ENCODE data around the gene LSAMP. TPM values are rescaled to one million over a fixed set of nuclear protein-coding genes. Genes with fewer than 3 reads are reported as not detected.

The LSAMP gene
- total and polyA plus RNA-seq, 2 of the 13 experiments (the other 11 are each of a cell fraction or from before 2014, with no cell fraction given) = not detected

GRCh38 chr3:115915061-115915460 is 530.2 kb downstream of the LSAMP start:
- H3K27me3 ChIP-seq (ENCODE audit: control insufficient read depth in 1 of 2, insufficient read depth in 2 of 2, low read length in 2 of 2) = no peaks in the 10 kb centered on the region
- no peak overlapping the region for H2AFZ ChIP-seq (ENCODE audit: low read length)
- H3K4me2 ChIP-seq (ENCODE audit: low read depth, low read length) = no peak overlapping the region
- POLR2A ChIA-PET = no interaction called here
- H3K79me2 ChIP-seq (ENCODE audit: insufficient read depth, low read length) = no peaks in the 10 kb centered on the region
- no peaks in the 10 kb centered on the region for H3K36me3 ChIP-seq (replicated peaks in 1 of 2; ENCODE audit: control insufficient read depth in 1 of 2, insufficient read depth in 2 of 2, low read length in 2 of 2)
- FAIRE-seq (no peak), ATAC-seq (no peak), DNase-seq (ENCODE audit: low spot score) (no peak)
- no peaks in the 10 kb centered on the region for H3K9me3 ChIP-seq (ENCODE audit: low read length)
- H3K4me3 ChIP-seq (replicated peaks in 1 of 3; ENCODE audit: insufficient read depth in 1 of 3, low read depth in 2 of 3, low read length in 3 of 3) = no peak overlapping the region
- CTCF ChIA-PET (ENCODE audit: low intra/inter-chr PET ratio, low total read pairs) = no interaction called here
- no TSS peak for BruUV-seq (replicated peaks)
- intact Hi-C loops (cut with micrococcal nuclease; ENCODE audit: unreplicated experiment) = no loop called here
- in situ Hi-C loops (cut with HindIII; ENCODE audit: extremely low pct_ligation_motif_present, low pct_unique_long_range_greater_than_20kb) = no loop called here
- WGBS (ENCODE audit: low lambda C conversion rate) = 18% methylated on average over 1 of the region's 1 CpG
- H4K20me1 ChIP-seq (ENCODE audit: insufficient read depth, low read length) = no peaks in the 10 kb centered on the region
- no peaks in the 10 kb centered on the region for H3K4me1 ChIP-seq (ENCODE audit: insufficient read depth, low read length)
- H3K27ac ChIP-seq (ENCODE audit: extremely low read length, insufficient read depth, low read length) = no peak overlapping the region
- TF ChIP-seq GTF2F1 (IDR thresholded peaks at IDR 0.05; ENCODE audit: low read length) = no peak
- TF ChIP-seq ZNF235 (CRISPR knock-in tag; IDR thresholded peaks at IDR 0.05; ENCODE audit: borderline replicate concordance) = no peak
- TF ChIP-seq ZNF207 (IDR thresholded peaks at IDR 0.05; ENCODE audit: borderline replicate concordance) = no peak
- TF ChIP-seq KLF13 (CRISPR knock-in tag; IDR thresholded peaks at IDR 0.05) = no peak
- no peak for TF ChIP-seq RFX3 (CRISPR knock-in tag; IDR thresholded peaks at IDR 0.05)
- no peak for TF ChIP-seq HOXA7 (CRISPR knock-in tag; IDR thresholded peaks at IDR 0.05)
- TF ChIP-seq ZC3H4 (CRISPR knock-in tag; IDR thresholded peaks at IDR 0.05; ENCODE audit: borderline replicate concordance) = no peak
- TF ChIP-seq ASH2L (IDR thresholded peaks at IDR 0.05; ENCODE audit: insufficient read length, low read depth, low read length) = no peak
- no peak for TF ChIP-seq ATF3 (CRISPR knock-in tag; IDR thresholded peaks at IDR 0.05)
- no peak for TF ChIP-seq FOXA1 (IDR thresholded peaks at IDR 0.05)
- no peak for TF ChIP-seq FOXA1 (CRISPR knock-in tag; IDR thresholded peaks at IDR 0.05)
- TF ChIP-seq SNAI1 (CRISPR knock-in tag; IDR thresholded peaks at IDR 0.05; ENCODE audit: borderline replicate concordance) = no peak
- no peak for TF ChIP-seq ERF (CRISPR knock-in tag; IDR thresholded peaks at IDR 0.05)
- TF ChIP-seq MLLT10 (CRISPR knock-in tag; IDR thresholded peaks at IDR 0.05) = no peak
- no peak for TF ChIP-seq PITX1 (CRISPR knock-in tag; IDR thresholded peaks at IDR 0.05)
- no peak for TF ChIP-seq TBX3 (IDR thresholded peaks at IDR 0.05; ENCODE audit: borderline replicate concordance)
- no peak for TF ChIP-seq E2F5 (CRISPR knock-in tag; conservative IDR thresholded peaks at IDR 0.05)
- no peak for TF ChIP-seq SMAD3 (CRISPR knock-in tag; IDR thresholded peaks at IDR 0.05)
- no peak for TF ChIP-seq ZNF34 (CRISPR knock-in tag; IDR thresholded peaks at IDR 0.05; ENCODE audit: borderline replicate concordance)
- H3K9ac ChIP-seq (ENCODE audit: insufficient read depth, low read depth, low read length) = no peak overlapping the region

Data from HepG2 (cell line).